SKM-1 treated with dmso at 0.1 percent for 144 hours (cell line): ENCODE results near the gene UCP1.
A peak's percentile ranks its signal among the peaks of the same experiment; 100 is the strongest.
"Not testable (repeated sequence)": the region's sequence is repeated elsewhere in the genome, so short reads cannot be mapped to it uniquely, and the experiment has no call there.

Experiments
- DNase-seq: peaks from one replicate; lab custom pipeline; 2025; ENCODE audit not compliant: unreplicated experiment; lab: John Stamatoyannopoulos, UW

Gene UCP1

DNA sequence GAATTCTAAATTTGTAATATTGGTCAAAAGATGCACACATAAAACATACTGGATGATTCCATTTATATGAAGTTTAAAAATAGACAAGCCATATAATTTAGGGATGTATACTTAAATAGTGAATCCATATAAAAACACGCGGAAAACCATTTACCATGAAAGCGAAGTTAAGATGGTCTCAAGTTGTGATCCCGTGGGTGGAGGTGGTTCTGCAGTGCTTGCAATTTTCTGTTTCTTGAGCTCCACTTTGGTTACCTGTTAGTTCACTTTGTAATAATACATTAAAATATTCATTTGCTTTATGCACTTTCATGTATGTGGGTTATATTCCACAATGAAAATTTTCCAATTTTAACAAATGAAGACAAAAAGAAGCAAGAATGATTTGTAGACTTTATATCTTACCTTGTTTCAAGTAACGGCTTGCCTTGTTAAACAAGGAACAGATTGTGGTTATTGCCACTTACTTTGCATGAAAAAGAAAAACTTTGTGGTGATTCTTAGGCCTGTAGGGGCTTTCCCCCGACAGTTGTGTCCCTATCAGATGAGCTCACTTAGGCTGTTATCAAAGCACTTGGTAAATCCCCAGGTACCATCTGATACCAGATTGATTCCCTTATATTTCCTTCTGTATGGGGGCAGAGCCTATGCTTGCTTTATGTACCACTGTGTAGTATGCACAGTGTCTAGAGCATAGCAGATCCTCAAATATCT lies 12.2 kb downstream of the UCP1 start:
- no peak for DNase-seq

DNA sequence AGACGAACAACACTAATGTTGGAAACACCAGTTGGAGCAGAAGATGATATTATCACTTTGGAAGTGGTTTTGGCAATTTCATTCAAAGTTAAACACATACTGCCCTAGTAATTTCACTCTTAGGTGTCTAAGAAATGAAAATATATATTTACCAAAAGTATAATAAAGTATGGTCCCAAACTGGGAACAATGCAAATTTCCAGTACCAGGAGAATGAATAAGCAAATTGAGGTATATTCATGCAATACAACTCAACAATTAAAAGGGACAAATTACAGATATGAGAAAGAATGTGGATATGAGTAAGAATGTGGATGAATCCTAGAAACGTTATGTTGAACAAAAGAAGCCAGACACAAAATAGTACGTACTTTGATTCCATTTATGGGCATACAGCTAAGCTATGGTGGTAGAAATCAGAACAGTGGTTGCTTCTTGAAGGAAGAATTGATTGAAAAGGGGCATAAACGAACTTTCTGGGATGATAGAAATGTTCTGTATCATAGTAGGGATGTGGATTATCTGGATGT lies 34.7 kb downstream of the UCP1 start:
- DNase-seq = no peak

DNA sequence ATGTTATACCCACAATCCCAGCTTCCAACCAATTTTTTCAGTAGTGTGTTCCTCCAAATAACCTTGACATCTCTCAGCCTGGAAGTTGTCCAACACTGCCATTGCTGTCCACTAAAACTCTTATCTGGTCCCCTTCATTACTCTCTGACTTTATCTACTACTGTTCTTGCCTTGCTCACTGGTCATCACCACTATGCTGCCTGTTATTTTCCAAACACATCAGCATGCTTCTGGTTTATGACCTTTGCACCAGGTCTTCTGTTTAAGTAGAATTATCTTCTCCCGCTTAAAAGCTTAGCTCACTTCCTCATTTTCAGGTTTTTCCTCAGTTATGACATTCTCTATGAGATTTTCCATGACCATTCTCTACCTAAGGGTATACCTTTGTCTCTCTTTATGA lies 39.3 kb downstream of the UCP1 start:
- DNase-seq = no peak

DNA sequence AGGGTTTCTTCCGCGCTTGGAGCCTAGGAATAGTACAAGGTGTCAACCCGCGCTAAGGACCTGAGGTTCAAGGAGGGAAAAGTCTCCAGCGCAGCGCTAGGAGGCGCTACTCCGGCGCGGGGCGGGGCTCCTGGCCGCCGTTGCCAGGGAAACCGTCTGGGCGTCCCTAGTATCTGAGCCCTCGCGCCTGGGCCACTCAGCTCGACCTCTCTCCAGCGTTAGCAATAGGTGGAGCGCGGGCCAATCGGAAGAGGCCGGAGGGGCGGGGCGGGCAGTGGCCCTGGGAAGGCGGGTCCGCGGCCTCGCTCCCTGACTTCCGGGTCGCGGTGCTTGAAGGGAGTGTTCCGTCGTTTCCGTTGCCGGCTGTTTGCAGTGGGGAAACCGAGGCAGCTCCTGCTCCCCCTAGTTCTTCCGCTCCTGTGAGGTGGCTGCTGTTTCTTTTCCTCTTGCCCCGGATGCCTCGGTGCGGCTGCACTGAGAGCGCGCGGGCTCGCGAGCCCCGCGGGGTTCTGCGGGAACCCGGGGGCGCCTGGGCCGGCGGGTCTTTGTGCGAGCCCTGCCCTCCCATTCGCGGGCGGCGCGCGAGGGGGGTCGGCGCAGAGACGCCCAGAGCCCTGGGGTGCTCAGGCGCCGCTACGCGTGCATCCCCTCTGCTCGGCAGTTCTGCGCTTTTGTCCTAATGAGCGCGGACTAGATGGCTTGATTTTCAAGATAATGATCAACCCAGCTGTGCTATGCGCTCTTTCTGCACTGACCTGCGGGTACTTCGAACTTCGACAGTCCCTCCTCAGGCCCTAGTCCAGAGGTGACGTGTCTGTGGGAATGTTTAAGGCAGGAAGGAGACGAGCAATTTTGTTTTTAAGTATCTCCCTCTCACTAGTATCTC lies 44.7 kb downstream of the UCP1 start, which contains the start of gene ELMOD2:
Gene ELMOD2, plus strand, starts transcription at position 312 of the 886 bp plus-strand sequence. CDS start 1,261 bp downstream, outside the sequence.
- peak; percentile 98 for DNase-seq

DNA sequence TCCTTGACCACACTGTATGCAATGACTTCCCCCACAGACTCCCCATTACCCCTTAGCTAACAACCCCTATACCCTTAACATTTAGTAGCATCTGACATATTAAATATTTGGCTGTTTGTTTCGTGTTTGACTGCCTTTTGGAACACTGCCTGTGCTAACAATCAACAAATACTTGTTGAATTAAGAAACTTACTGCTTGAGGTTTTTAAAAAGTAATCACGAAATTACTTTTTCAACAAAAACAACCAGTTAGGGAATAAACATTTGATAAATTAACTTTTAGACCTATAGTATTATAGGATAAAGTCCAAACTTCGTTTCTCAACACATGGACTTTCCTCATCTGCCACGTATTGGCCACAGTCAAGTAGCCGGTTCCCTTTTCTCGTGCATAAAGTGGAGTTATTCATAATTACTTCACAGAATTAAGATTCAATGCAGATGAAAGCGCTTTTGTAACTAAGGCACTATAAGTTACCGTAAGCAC lies 45.3 kb downstream of the UCP1 start:
- no peak for DNase-seq

DNA sequence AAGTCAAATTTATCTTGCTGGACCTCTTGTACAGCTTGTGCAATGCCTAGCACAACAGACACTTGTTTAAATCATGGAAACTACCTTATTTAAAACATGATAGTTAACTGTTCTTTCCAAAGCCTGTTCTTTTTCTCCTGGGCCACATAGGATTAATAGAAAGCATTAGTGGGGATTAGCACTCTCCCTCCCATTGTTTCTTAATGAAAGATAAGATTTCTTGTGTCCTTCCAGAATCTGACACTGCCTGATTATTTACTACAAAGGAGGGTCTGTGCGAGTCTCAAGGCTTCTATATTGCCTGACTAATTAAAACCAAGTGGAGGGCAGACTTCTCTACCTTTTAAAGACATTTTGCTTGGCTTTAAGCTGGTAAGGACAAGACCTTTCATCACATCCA lies 53.3 kb downstream of the UCP1 start:
- no peak for DNase-seq

DNA sequence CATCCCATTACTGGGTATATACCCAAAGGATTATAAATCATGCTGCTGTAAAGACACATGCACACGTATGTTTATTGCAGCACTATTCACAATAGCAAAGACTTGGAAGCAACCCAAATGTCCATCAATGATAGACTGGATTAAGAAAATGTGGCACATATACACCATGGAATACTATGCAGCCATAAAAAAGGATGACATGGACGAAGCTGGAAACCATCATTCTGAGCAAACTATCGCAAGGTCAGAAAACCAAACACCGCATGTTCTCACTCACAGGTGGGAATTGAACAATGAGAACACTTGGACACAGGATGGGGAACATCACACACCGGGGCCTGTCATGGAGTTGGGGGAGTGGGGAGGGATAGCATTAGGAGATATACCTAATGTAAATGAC lies 55.0 kb downstream of the UCP1 start:
- DNase-seq = not testable (repeated sequence)
